SJCRH30 (cell line): ENCODE results near the gene LYL1. TPM values are rescaled to one million over a fixed set of nuclear protein-coding genes. Genes with fewer than 3 reads are reported as not detected.

Source experiments
- DNase-seq, 2 experiments: peaks; one replicate each; pipeline ENCODE4 v3.0.0-alpha.2; 2015 to 2020
- H3K27ac ChIP-seq: fragments of 250-450 bp; sonication (Bioruptor Pico); 2 replicates; pipeline ENCODE4 v1.5.1; 2020; ENCODE audit warnings: mild to moderate bottlenecking, moderate library complexity
- H3K27me3 ChIP-seq: fragments of 250-450 bp; sonication (Bioruptor Pico); 2 replicates; pipeline ENCODE4 v1.5.1; 2020; ENCODE audit warnings: mild to moderate bottlenecking, moderate library complexity
- H3K36me3 ChIP-seq: fragments of 250-450 bp; sonication (Bioruptor Pico); 2 replicates; pipeline ENCODE4 v1.5.1; 2020; ENCODE audit warnings: mild to moderate bottlenecking, moderate library complexity
- H3K4me1 ChIP-seq: fragments of 250-450 bp; sonication (Bioruptor Pico); 2 replicates; pipeline ENCODE4 v1.5.1; 2020; ENCODE audit warnings: mild to moderate bottlenecking, moderate library complexity
- H3K4me3 ChIP-seq: fragments of 250-450 bp; sonication (Bioruptor Pico); 2 replicates; pipeline ENCODE4 v1.5.1; 2020; ENCODE audit warnings: mild to moderate bottlenecking, moderate library complexity
- H3K9me3 ChIP-seq: fragments of 250-450 bp; sonication (Bioruptor Pico); replicated peaks from 2 replicates; pipeline ENCODE4 v1.5.1; 2020; ENCODE audit warnings: mild to moderate bottlenecking, moderate library complexity
- total RNA-seq: library from RNA; depleted of rRNA; stranded (reverse); fragments of >200 nt; shearing (Covaris generic); gene quantifications from 2 replicates; pipeline ENCODE4 v1.2.3, GENCODE V29; 2014

Gene LYL1
- total RNA-seq, 1 experiment from 2014 or later: 0.08 TPM

DNA sequence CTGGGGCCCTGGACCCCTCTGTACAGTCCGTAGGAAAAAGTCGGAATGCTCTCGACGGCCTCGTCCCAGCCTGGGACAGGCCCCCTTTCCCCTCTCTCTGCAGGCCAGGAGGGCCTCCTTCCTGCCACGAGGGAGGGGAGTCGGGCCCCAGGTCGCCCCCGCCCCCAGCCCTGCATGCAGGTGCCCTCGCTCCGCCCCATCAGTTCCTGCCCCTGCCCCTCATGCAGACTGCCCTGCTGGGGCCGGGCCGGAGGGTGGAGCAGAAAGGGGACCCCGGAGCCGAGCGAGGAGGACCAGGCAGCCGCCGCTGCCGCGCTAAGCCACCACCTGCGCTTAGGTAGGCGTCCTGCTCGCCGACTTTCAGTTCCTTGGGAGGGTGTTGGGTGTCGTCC lies 7.3 kb downstream of the LYL1 start:
- DNase-seq: no peak
- H3K4me1 ChIP-seq: peaks cover 14% of the 10 kb centered on the region
- no peak overlapping the region for H3K27ac ChIP-seq
- H3K36me3 ChIP-seq: peaks cover 3% of the 10 kb centered on the region; the same call in 1 of the 2 replicates
- H3K9me3 ChIP-seq: no peaks in the 10 kb centered on the region
- H3K27me3 ChIP-seq: no peaks in the 10 kb centered on the region
- H3K4me3 ChIP-seq: no peak overlapping the region

DNA sequence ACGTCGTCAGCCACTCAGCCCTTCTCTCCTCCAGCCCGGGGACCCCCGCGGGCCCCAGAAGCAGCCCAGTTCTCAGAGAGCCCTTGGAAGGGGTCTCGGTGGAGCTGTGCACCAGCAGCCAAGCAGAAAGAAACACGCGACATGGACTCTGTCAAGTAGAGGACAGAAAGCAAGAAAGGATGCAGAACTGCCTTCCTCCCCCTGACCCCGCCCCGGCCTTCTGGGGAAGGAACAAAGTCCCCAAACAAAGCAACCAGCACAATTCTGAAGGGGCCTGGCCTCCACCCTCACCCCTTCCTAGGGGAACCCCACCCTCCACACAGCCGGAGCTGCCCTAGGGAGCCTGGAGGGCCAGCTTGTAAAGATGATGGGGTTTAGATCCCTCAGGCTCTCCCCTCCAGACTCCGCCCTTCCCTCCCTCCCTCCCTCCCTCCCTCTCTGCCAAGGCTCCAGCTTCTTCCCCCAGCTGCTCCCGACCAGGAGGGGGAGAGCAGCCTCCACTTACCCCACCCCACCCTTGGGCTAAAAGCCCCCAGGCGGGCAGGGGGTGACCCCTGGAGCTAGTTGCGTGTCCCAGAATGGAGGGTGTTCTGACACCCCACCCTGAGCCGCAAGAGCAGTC lies 7.8 kb downstream of the LYL1 start:
- peaks cover 3% of the 10 kb centered on the region; the same call in 1 of the 2 replicates for H3K36me3 ChIP-seq
- H3K4me1 ChIP-seq: peaks cover 14% of the 10 kb centered on the region
- no peaks in the 10 kb centered on the region for H3K9me3 ChIP-seq
- no peak for DNase-seq
- H3K4me3 ChIP-seq: no peak overlapping the region
- H3K27me3 ChIP-seq: no peaks in the 10 kb centered on the region
- H3K27ac ChIP-seq: no peak overlapping the region

DNA sequence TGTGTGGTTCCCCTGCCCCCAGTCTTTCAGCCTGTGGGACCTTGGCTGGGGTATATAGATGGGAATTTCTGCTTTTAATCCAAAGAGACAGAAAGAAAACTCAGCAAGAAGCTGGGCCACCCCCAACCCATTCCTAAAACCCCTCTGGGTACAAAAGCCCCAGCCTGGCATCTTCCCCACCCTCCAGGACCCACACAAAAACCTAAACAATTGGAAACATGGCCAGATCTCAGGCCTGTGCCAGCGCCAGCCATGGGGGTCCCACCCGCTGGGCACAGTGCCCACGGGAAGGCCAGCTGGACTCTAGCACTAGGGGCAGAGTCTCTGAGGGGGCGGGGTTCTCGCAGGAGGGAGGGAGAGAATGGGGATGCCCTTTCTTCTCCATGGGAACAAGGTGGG lies 8.6 kb downstream of the LYL1 start:
- Histone ChIP-seq H3K27ac (no peak overlapping the region), H3K4me1 (peaks cover 14% of the 10 kb centered on the region), H3K36me3 (peaks cover 3% of the 10 kb centered on the region; the same call in 1 of the 2 replicates), H3K9me3 (no peaks in the 10 kb centered on the region), H3K4me3 (no peak overlapping the region), H3K27me3 (no peaks in the 10 kb centered on the region)
- DNase-seq: no peak

DNA sequence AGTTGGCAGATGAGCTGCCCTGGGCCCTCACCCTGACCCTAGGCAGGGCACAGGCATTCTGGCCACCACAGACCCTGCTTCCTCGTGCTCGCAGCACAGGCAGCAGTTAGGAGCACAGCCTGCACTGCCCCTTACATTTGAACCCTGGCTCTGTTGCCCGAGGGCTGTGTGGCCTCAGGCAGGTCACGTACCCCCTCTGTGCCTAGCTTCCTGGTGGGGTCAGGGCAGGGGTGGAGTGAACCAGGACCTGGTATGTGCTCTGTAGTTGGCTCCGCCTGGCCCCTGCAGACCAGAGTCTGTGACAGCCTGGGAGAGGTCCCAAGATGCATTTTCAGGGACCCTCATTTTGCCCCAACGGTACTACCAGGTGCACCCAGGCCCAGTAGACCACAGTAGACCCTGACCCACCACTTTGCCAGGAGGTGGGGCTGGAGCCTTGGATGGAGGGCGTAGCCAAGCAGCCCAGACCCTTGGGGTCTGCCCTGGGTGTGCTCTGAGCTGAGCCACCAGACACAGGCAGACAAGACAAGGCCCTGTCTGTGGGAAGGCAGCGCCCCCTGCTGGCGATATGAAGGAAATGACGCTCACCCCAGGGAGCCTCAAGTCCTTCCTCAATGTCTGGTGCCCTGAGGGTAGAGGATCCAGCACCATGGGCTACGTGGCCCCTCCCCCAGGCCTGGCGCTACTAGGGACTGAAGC lies 9.1 kb downstream of the LYL1 start:
- Histone ChIP-seq H3K36me3 (peaks cover 3% of the 10 kb centered on the region; the same call in 1 of the 2 replicates), H3K4me3 (no peak overlapping the region), H3K9me3 (no peaks in the 10 kb centered on the region), H3K27me3 (no peaks in the 10 kb centered on the region), H3K27ac (no peak overlapping the region), H3K4me1 (peaks cover 14% of the 10 kb centered on the region)
- peak; percentile 87 to 97 for DNase-seq

DNA sequence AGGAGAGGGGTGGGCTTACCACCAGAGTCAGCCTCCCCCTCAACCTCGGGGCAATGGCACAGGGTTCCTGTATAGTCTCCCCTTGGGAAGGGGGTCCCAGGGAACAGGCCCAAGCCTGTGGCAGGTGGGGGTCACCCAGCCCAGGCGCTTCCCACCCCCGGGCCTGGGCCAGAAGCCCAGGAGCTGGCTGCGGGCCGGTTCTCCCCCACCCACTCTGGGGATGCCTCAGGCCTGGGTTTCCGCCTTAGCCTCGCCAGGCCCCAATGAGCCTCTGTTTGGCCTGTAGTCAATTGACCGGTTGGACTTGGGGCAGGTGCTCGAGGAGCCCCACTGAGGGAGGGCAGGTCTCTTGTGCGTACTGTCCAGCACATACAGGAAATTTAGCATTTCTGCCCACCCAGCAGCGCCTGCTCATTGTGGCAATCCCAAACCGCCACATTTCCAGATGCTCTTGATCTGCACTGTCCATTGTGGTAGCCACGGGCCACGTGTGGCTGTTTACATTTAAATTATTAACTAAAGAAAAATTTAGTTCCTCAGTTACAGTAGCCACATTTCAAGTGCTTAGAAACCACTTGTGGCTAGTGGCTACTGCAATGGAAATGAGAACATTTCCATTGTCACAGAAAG lies 9.9 kb downstream of the LYL1 start:
- no peaks in the 10 kb centered on the region for H3K9me3 ChIP-seq
- no peak overlapping the region for H3K27ac ChIP-seq
- H3K4me1 ChIP-seq: peaks cover 14% of the 10 kb centered on the region
- DNase-seq: no peak
- H3K36me3 ChIP-seq: peaks cover 3% of the 10 kb centered on the region; the same call in 1 of the 2 replicates
- H3K4me3 ChIP-seq: no peak overlapping the region
- no peaks in the 10 kb centered on the region for H3K27me3 ChIP-seq

DNA sequence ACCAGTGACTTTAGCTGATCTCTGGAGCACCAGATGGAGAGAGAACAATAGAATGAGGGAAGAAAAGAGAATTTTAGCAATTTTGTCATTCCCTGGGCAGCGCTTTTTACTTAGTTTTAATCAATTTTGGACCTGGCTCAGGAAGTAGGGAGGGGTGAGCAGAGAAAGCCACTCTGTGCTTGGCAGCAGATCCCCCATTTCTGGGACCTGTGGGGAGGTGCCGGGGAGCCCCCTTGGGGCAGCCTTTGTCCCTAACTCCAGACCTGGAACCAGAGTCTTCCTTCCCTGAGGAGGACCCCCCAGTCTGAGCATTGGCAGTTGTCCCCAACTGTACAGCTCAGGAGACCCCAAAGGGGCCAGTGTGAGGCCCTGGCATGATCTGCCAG lies 10.5 kb downstream of the LYL1 start:
- DNase-seq: no peak
- H3K4me1 ChIP-seq: peaks cover 14% of the 10 kb centered on the region
- H3K36me3 ChIP-seq: peaks cover 3% of the 10 kb centered on the region; the same call in 1 of the 2 replicates
- no peak overlapping the region for H3K4me3 ChIP-seq
- H3K27me3 ChIP-seq: no peaks in the 10 kb centered on the region
- H3K27ac ChIP-seq: no peak overlapping the region
- H3K9me3 ChIP-seq: no peaks in the 10 kb centered on the region

DNA sequence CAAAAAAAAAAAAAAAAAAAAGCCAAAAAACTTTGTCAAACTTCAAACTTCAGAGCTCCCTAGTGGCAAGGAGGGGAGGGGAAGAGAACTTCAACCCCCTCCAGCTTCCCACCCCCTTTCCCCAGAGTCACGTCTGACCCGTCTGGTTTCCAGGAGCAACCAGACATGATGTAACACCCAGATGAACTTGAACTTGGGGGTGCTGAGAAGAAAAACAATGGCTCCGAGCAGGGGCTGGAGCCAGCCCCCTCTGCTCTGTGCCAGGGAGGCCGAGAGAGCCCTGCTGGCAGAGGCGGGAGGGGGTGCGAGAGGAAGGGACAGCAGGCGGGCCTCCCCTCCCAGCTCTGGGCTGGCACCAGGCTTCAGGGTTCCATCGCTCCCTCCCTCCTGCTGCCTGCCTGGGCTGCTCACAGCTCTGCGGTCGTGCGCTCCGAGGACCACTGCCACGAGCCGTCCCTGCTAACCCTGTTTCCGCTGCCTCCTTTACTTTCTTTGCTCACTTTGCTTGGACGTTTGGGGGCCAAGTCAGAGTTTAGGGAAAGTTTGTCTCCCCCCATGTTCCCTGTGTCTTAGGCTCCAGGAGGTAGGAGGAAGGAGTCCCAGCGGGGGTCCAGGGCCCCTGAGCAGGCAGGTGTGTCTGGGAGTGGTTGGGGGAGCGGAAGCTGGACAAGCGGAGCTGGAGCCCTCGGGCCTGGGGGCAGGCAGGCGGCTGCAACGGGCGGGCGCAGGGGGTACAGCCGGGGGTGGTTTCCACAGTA lies 11.1 kb downstream of the LYL1 start:
- no peak overlapping the region for H3K4me3 ChIP-seq
- H3K36me3 ChIP-seq: peaks cover 3% of the 10 kb centered on the region; the same call in 1 of the 2 replicates
- peaks cover 14% of the 10 kb centered on the region for H3K4me1 ChIP-seq
- no peaks in the 10 kb centered on the region for H3K27me3 ChIP-seq
- H3K9me3 ChIP-seq: no peaks in the 10 kb centered on the region
- DNase-seq: no peak
- no peak overlapping the region for H3K27ac ChIP-seq

DNA sequence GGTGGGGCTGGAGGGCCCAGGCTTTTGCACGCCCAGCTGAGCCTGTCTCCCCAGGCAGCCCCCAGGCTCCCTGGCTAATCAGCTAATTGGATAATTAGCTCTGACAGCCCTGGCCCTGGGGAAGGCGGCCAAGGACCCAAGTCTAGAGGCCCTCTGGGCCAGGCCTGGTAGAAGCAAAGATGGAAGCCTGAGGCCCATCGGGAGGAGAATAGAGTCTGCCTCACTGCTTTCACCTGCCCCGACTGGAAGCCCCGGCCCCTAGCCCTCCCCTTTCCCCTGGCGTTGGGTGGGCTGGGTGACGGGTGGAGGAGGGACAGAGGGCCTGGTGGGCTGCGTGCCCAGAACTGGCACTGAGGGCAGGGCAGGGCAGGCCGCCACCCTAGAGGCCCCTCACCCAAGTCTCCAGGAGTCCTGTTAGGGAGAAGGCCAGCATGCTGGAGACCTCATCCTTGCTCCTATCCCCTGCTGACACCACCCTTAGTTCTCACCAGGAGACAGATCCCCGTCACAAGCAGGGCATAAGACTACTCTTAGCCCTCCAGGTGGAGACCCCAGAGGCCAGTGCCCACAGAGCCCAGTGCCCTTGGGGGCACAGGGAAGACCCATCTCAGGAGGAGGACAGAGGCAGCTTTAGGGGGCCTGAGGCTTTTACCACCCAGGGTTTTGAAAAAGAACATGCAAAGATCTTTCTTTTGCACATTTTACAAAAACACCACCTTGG lies 12.0 kb downstream of the LYL1 start:
- H3K9me3 ChIP-seq: no peaks in the 10 kb centered on the region
- peaks cover 3% of the 10 kb centered on the region; the same call in 1 of the 2 replicates for H3K36me3 ChIP-seq
- H3K4me1 ChIP-seq: peaks cover 14% of the 10 kb centered on the region
- no peaks in the 10 kb centered on the region for H3K27me3 ChIP-seq
- no peak overlapping the region for H3K27ac ChIP-seq
- H3K4me3 ChIP-seq: no peak overlapping the region
- no peak for DNase-seq

DNA sequence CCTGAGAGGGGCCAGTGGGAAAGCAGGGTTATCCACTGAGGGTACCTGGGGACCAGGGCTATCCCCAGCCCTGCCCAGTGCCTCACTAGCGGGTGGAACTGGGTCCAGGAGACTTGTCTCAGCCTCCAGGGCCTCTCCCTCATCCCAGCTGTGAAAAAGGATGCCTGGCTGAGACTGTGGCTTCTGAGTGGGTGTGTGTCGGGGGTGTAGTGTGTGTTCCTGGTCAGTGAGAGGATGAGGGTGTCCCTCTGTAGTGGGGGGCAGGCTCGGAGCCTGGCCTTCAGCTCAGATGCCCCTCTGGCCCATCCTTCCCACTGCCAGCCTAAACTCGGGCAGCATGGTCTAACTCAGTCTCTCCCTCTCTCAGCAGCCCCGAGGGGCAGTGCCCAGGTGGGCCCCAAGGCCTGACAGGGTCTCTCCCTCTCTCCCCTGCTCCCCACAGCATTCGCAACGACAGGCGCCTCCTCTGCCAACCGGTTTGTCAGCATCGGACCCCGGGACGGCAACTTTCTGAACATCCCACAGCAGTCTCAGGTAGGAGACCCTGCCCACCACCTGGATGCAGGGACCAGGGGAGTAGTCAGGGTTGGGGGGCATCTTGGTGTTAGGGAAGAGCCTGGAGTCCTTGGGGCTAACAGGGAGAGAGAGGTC lies 12.7 kb downstream of the LYL1 start:
- H3K4me3 ChIP-seq: no peak overlapping the region
- H3K4me1 ChIP-seq: peaks cover 14% of the 10 kb centered on the region
- no peaks in the 10 kb centered on the region for H3K9me3 ChIP-seq
- H3K27me3 ChIP-seq: no peaks in the 10 kb centered on the region
- H3K27ac ChIP-seq: no peak overlapping the region
- DNase-seq: no peak
- peaks cover 3% of the 10 kb centered on the region; the same call in 1 of the 2 replicates for H3K36me3 ChIP-seq

DNA sequence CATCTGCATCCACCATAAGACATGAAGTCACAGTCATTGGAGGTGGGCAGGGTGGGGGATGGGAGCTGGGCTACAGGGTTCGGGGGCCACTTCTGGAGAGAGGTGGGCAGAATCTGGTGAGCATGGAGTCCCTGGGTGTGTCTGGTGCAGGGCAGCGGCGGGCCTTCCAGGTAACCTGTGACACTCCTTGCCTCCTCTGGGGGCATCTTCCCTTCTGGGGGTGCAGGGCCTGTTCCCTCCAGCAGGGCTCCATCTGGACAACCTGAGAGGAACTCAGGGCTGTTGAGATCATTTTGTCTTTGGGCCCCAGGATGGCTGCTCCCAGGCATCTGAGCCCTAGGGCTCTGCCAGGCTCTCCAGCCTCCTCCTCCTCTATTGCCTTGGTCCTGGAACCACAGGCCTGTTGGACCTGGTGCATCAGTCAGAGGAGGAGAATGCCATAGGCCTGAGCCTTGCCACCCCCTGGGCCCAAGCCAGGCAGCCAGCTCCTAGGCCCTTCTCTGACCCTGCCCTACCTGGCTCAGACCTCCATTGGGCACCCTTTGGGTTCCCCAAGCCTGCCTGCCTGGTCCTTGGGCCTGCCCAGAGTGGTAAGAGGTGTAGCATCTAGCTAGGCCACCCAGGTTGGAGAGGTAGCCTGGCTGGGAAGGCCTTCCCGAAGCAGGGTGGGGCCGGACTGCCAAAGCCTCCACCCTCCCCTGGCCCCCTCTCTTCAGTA lies 13.4 kb downstream of the LYL1 start:
- no peaks in the 10 kb centered on the region for H3K27me3 ChIP-seq
- H3K4me3 ChIP-seq: no peak overlapping the region
- no peak for DNase-seq
- H3K27ac ChIP-seq: no peak overlapping the region
- peaks cover 14% of the 10 kb centered on the region for H3K4me1 ChIP-seq
- no peaks in the 10 kb centered on the region for H3K9me3 ChIP-seq
- H3K36me3 ChIP-seq: 0 out of 2 replicates have a peak, but pooled peaks cover 2% of the 10 kb centered on the region

DNA sequence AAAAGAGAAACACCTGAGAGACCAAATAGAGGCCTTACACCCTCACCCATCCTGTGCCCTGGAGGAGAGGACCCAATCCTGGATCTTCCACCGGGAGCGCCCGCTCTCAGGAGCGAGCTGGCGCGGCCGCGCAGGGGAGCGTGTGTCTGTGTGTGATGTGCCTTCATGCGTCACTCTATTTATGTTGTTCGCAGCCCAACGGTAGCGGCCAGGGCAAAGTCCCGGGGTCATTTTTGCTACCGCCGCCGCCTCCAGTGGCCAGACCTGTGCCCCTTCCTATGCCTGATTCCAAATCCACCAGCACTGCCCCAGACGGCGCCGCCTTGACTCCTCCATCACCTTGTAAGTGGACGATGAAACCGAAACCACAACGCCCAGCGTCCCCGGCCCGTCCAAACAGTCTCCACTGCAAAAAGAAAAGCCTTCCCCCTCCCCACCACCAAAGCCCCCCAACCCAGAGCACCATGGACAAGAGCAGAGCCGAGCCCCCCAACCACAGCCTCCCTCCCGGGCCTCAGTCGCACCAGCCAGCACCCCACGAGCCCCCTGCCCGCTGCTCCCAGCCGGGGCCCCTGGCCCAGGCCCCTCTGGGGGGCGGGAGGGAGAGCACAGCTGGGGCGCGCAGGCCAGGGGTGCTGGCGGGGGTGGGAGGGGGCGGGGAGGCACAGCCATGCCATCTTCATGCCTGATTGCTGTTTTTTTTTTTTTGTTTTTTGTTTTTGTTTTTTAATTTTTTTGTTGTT lies 14.7 kb downstream of the LYL1 start:
- H3K4me1 ChIP-seq: peaks cover 9% of the 10 kb centered on the region
- H3K27ac ChIP-seq: no peak overlapping the region
- H3K27me3 ChIP-seq: no peaks in the 10 kb centered on the region
- H3K4me3 ChIP-seq: no peak overlapping the region
- H3K9me3 ChIP-seq: no peaks in the 10 kb centered on the region
- 0 out of 2 replicates have a peak, but pooled peaks cover 6% of the 10 kb centered on the region for H3K36me3 ChIP-seq
- DNase-seq: no peak

DNA sequence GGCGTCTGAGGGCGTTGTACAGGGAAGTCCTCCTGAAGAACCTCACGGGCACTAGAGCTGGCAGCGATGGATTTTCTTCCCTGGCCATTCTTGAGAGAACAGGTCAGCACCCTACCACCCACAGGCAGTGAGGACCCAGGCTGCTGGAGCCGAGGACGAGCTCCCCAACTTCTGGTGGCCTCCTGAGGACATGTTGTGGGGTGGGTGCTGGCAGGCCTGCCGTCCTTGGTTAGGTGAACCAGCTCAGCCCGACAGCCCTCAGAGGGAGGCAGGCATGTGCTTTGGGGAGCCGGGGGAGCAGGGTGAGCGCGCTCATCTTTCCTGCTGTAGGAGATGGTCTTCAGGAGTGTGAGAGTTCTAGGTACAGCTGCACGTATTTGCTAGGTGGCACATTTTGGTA lies 15.4 kb downstream of the LYL1 start:
- no peak overlapping the region for H3K4me3 ChIP-seq
- peaks cover 9% of the 10 kb centered on the region for H3K4me1 ChIP-seq
- no peaks in the 10 kb centered on the region for H3K9me3 ChIP-seq
- 0 out of 2 replicates have a peak, but pooled peaks cover 6% of the 10 kb centered on the region for H3K36me3 ChIP-seq
- H3K27me3 ChIP-seq: no peaks in the 10 kb centered on the region
- DNase-seq: no peak
- H3K27ac ChIP-seq: no peak overlapping the region

DNA sequence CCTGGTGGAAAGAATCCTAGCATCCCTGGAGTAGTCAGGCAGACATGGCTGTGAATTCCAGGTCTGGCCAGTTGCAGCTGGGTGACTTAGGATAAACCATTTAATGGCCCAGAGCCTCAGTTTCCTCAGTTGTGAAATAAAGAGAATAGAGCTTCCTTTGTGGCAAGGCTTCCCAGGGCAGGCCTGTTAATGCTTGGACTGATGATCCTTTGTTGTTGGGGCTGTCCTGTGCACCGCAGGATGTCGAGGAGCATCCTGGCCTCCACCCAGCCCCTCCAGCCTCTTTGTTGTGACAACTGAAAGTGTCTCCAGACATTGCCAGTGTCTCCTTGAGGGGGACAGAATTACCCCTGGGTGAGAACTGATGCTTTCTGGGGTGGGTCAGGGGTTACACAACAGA lies 16.3 kb downstream of the LYL1 start:
- H3K36me3 ChIP-seq: 0 out of 2 replicates have a peak, but pooled peaks cover 6% of the 10 kb centered on the region
- no peaks in the 10 kb centered on the region for H3K9me3 ChIP-seq
- H3K27ac ChIP-seq: no peak overlapping the region
- no peaks in the 10 kb centered on the region for H3K27me3 ChIP-seq
- peaks cover 4% of the 10 kb centered on the region for H3K4me1 ChIP-seq
- no peak for DNase-seq
- H3K4me3 ChIP-seq: no peak overlapping the region
